ENCODE results near the gene FAM24B.

FAM24B gene

DNA sequence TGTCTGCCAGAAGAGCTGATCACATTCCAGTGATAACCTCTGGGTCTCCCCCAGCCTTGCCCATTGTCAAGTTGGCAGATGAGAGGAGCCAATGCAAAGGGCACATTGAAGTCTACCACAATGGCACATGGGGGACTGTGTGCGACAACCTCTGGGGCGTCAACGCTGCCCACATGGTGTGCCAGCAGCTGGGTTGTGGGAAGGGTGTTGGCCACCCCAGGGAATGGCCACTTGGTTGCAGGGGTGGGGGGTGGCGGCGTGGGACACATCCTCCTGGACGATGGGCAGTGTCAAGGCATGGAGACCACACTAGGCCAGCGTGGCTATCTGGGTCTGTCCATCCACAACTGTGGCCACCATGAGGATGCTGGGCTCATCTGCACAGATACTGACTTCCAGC is 77.1 kb downstream of the FAM24B start:
- no peak for DNase-seq (ENCODE audit: low spot score)
- TF ChIP-seq, protein P1, sequence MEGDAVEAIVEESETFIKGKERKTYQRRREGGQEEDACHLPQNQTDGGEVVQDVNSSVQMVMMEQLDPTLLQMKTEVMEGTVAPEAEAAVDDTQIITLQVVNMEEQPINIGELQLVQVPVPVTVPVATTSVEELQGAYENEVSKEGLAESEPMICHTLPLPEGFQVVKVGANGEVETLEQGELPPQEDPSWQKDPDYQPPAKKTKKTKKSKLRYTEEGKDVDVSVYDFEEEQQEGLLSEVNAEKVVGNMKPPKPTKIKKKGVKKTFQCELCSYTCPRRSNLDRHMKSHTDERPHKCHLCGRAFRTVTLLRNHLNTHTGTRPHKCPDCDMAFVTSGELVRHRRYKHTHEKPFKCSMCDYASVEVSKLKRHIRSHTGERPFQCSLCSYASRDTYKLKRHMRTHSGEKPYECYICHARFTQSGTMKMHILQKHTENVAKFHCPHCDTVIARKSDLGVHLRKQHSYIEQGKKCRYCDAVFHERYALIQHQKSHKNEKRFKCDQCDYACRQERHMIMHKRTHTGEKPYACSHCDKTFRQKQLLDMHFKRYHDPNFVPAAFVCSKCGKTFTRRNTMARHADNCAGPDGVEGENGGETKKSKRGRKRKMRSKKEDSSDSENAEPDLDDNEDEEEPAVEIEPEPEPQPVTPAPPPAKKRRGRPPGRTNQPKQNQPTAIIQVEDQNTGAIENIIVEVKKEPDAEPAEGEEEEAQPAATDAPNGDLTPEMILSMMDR (IDR thresholded peaks at IDR 0.05; ENCODE audit: borderline replicate concordance, control extremely low read depth, extremely low read depth, insufficient read depth, missing control alignments) = no peak
- in situ Hi-C loops (cut with MboI; ENCODE audit: low sequenced_read_pairs, unreplicated experiment) = no loop called here
